NCI-H128 (cell line): ENCODE data around the gene RAB37.

Source experiments
- DNase-seq: peaks from one replicate; lab custom pipeline; 2025; ENCODE audit not compliant: unreplicated experiment; lab: John Stamatoyannopoulos, UW

Gene RAB37

GRCh38 chr17:74760404-74761105 lies 23.5 kb downstream of the RAB37 start:
- DNase-seq, result no peak

- DNase-seq, result no peak
Measured at GRCh38 chr17:74761419-74761818, 24.4 kb downstream of the RAB37 start.

- no peak for DNase-seq
Measured at GRCh38 chr17:74761931-74762330, 24.9 kb downstream of the RAB37 start.

GRCh38 chr17:74763565-74764387 lies 26.7 kb downstream of the RAB37 start:
- no peak for DNase-seq

GRCh38 chr17:74764751-74765286 lies 27.8 kb downstream of the RAB37 start:
- no peak for DNase-seq

- no peak for DNase-seq
Measured at GRCh38 chr17:74766413-74766812, 29.4 kb downstream of the RAB37 start.

- no peak for DNase-seq
Measured at GRCh38 chr17:74767111-74767516, 30.1 kb downstream of the RAB37 start.

GRCh38 chr17:74768069-74768762 lies 31.2 kb downstream of the RAB37 start:
- no peak for DNase-seq

GRCh38 chr17:74768763-74769114 lies 31.7 kb downstream of the RAB37 start:
- DNase-seq, result no peak

GRCh38 chr17:74769266-74769855 lies 32.3 kb downstream of the RAB37 start:
- no peak for DNase-seq

GRCh38 chr17:74769856-74770497 lies 32.9 kb downstream of the RAB37 start:
- DNase-seq, result no peak

GRCh38 chr17:74770498-74771318 lies 33.7 kb downstream of the RAB37 start:
- no peak for DNase-seq

GRCh38 chr17:74771319-74771914 lies 34.4 kb downstream of the RAB37 start:
- no peak for DNase-seq

- DNase-seq, result no peak
Measured at GRCh38 chr17:74772053-74772452, 35.0 kb downstream of the RAB37 start.

GRCh38 chr17:74773414-74773813 lies 36.4 kb downstream of the RAB37 start:
- no peak for DNase-seq

- no peak for DNase-seq
Measured at GRCh38 chr17:74773871-74774286, 36.8 kb downstream of the RAB37 start.

GRCh38 chr17:74775409-74776043 lies 38.5 kb downstream of the RAB37 start:
- DNase-seq, result no peak

- peak; percentile 88 for DNase-seq
Measured at GRCh38 chr17:74776044-74776962, 39.2 kb downstream of the RAB37 start, which contains the start of gene NAT9. TSS of gene NAT9 (minus strand) at chr17:74776345. CDS start at chr17:74775698, 647 bp downstream.
